GM21360 (cell line): ENCODE data around the gene TMEM170A.
"Not testable (repeated sequence)": the region's sequence is repeated elsewhere in the genome, so short reads cannot be mapped to it uniquely, and the experiment has no call there.

Experiments
- ATAC-seq: cut with Tn5 transposase; IDR thresholded peaks from one replicate; pipeline ENCODE4 v1.9.1; 2021; ENCODE audit warnings: mild to moderate bottlenecking, moderate library complexity; ENCODE audit not compliant: unreplicated experiment

TMEM170A gene

GRCh38 chr16:75456971-75457370 lies 7.5 kb downstream of the TMEM170A start:
- no peak for ATAC-seq

- ATAC-seq, result not testable (repeated sequence)
Observed at GRCh38 chr16:75456486-75456885, 8.0 kb downstream of the TMEM170A start.

- ATAC-seq, result no peak
Observed at GRCh38 chr16:75455677-75456076, 8.8 kb downstream of the TMEM170A start.

GRCh38 chr16:75452464-75453190 lies 11.9 kb downstream of the TMEM170A start:
- ATAC-seq, result no peak

- ATAC-seq, result no peak
Observed at GRCh38 chr16:75446416-75446815, 18.1 kb downstream of the TMEM170A start.

DNA sequence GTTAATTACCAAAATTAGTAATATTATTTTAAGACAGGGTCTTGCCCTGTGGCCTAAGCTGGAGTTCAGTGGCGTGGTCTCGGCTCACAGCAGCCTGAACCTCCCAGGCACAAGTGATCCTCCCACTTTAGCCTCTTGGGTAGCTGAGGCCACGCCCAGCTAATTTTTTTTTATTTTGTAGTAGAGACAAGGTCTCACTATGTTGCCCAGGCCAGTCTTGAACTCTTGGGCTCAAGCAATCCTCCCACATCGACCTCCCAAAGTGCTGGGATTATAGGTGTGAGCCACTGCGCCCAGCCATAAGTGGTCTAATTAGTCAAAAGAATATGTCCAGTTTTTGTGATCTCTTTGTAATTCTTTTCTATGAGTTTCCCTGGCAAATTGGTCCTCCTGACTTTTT lies 19.2 kb downstream of the TMEM170A start:
- no peak for ATAC-seq

DNA sequence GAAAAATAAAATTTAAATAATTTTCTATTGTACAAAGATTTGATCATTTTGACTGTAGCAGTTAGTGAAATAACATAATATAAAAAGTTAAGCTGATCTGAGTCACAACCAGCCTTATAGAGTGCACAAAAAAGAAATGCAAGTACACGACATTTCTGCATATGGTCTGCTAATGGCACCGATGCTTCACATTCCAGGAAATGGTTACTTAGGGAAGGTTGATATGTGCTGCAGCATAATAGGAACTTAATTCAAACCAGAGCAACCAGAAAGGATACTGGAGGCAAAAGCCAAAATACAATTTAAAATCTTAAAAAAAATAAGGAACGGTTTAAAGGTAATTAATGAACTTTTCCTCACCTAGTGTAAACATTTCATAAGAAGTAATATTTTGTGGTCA lies 21.2 kb downstream of the TMEM170A start:
- no peak for ATAC-seq

GRCh38 chr16:75433732-75434413 lies 30.6 kb downstream of the TMEM170A start:
- peak; percentile 62 for ATAC-seq

GRCh38 chr16:75432828-75433731 lies 31.4 kb downstream of the TMEM170A start, which contains the start of gene CFDP1:
Gene CFDP1, minus strand, starts transcription at chr16:75433503. Its CDS starts 151 bp downstream, at chr16:75433352.
- ATAC-seq, result peak; percentile 92

- ATAC-seq, result no peak
Observed at GRCh38 chr16:75429621-75430403, 34.7 kb downstream of the TMEM170A start.

GRCh38 chr16:75426524-75426923 lies 38.0 kb downstream of the TMEM170A start:
- ATAC-seq, result not testable (repeated sequence)

- ATAC-seq, result not testable (repeated sequence)
Observed at GRCh38 chr16:75424105-75424762, 40.3 kb downstream of the TMEM170A start.

DNA sequence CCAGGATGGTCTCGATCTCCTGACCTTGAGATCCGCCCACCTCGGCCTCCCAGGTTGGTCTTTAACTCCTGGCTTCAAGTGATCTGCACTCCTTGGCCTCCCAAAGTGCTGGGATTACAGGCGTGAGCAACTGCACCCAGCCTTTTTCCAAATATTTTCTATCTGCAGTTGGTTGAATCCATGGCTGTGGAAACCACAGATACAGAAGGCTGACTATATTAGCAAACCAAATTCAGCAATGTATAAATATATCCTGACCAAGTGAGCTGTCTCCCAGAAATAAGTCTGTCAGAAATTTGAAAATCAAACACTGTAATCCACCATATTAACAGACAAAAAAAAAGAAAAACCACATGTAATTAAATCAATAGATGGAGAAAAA lies 40.8 kb downstream of the TMEM170A start:
- no peak for ATAC-seq

GRCh38 chr16:75421820-75422126 lies 42.7 kb downstream of the TMEM170A start:
- no peak for ATAC-seq

- no peak for ATAC-seq
Observed at GRCh38 chr16:75420987-75421819, 43.3 kb downstream of the TMEM170A start.

DNA sequence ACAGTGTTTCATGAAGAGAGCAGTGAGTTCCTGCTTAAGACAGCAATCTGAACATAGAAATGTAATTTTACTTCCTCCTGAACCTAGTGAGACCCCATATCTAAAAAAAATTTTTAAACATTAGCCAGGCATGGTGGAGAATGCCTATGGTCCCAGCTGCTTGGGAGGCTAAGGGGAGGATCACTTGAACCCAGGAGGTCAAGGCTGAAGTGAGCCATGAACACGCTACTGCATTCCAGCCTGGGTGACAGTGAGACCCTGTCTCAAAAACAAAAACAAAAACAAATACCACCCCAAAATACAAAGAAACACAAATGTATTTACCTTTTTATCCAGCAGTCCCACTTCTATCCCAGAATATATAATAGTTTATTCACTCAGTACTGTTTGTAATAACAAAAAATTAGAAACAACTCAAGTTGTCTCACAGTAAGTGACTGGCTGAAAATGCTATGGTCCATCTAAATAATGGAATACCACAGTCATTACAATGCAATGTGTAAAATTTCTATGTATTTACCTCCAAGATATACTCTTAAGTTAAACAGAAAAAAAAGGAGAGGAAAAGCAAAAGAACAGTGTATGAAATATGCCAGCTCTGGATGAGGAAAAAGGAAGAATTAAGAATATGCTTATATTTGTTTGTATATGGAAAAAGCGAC lies 47.5 kb downstream of the TMEM170A start:
- no peak for ATAC-seq

DNA sequence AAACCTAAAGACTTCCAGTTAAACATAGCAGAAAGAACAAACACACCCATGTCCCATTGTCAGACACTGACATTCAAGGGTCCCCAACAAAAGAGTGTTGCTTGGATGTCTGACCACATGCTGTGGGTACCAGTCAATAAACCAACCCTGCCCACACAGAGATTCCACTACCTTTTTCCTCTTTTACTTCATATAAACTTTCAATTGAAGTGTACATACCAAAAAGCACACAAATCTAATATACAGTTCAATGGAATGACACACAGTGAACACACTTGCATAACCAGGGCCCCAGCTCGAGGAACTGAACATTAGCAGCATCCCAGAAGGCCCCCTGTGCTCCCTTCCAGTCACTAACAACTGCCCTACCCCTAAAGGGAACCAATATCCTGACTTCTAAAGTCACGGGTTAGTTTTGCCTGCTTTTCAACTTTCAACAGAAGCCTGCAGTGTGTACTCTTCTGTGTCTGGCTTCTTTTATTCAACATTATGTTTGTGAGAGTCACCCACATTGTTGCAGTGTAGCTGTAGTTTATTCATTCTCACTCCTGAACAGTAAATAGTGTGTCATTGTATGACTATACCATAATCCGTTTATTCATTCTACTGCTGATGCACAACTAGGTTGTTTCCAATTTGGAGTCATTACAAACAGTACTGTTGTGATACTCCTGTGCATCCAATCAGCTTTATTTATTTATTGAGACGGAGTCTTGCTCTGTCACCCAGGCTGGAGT lies 49.2 kb downstream of the TMEM170A start:
- ATAC-seq, result no peak

DNA sequence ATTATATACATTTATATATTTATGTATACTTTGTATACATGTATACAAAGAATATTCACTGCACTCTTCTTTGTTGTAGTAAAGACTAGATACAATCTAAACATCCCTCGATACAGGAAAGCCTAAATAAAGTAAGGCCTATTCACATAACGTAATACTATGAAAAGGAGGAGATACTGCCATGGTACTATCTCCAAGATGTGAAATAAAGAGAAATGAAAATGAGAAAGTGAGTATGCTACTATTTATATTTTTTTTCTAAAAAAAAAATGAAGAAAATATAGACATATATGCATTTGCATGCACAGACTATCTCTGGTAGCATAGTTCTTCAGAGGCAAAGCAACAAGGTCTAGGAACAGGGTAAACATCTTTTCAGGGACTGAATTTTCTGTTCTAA lies 50.5 kb downstream of the TMEM170A start:
- ATAC-seq, result peak; percentile 69
